Amniotic stem cell (primary cell): ENCODE data around the gene STK35.

Source experiments
- DNase-seq: peaks from one replicate; lab custom pipeline; 2025; lab: John Stamatoyannopoulos, UW

STK35 gene

DNA sequence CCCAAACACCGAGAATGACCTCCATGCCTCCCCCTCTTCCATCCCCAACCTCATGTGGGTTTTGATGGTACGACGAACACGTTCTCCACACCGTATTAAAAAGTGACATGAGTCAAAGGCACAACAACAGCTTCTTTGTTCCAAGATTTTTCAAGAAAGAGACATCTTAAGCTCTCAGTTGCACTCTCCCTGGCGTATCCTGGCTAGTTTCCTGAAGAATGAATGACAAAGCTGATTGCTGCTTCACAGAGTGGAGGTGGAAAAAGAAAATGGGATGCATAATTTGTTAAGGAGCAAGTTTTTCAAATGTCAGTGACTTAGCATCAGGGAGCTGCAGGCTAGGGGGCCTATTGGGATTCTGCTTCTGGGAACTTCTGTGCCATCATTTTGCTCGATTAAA lies 95.5 kb downstream of the STK35 start:
- DNase-seq: no peak
